Thoracic aorta (tissue), 2 donors: ENCODE data around the gene GATA3. TPM values are rescaled to one million over a fixed set of nuclear protein-coding genes. Genes with fewer than 3 reads are reported as not detected.

ENCODE experiments used
- ATAC-seq: fragments of 150-250 bp; one replicate; pipeline ENCODE4 v1.8.0; 2017; ENCODE audit warnings: low read depth; ENCODE audit not compliant: insufficient number of reproducible peaks, low FRiP score
- DNase-seq: peaks from one replicate; pipeline ENCODE4 v3.0.0-alpha.2; 2020; ENCODE audit warnings: low spot score
- H3K27ac ChIP-seq, 2 donors: fragments of 200-600 bp; sonication (generic); 1 replicate in 1 of 2; 2 replicates in 1 of 2; pipeline ENCODE4 v1.5.1; 2016; ENCODE audit warnings: mild to moderate bottlenecking in 2 of 2, moderate library complexity in 2 of 2
- H3K27me3 ChIP-seq: fragments of 200-600 bp; sonication (generic); replicated peaks from 2 replicates; pipeline ENCODE4 v1.6.0; 2016; ENCODE audit warnings: mild to moderate bottlenecking; ENCODE audit not compliant: insufficient read depth
- H3K36me3 ChIP-seq: fragments of 200-600 bp; sonication (generic); one replicate; pipeline ENCODE4 v1.5.1; 2016
- H3K4me1 ChIP-seq, 2 donors: fragments of 200-600 bp; sonication (generic); 1 replicate in 1 of 2; 2 replicates in 1 of 2; pipeline versions ENCODE4 v1.5.1 to v1.6.0; 2016; ENCODE audit warnings: low read depth in 2 of 2, mild to moderate bottlenecking in 1 of 2; ENCODE audit not compliant: control insufficient read depth in 1 of 2
- H3K4me3 ChIP-seq: fragments of 200-600 bp; sonication (generic); 2 replicates; pipeline ENCODE4 v1.5.1; 2016; ENCODE audit warnings: mild to moderate bottlenecking
- H3K9me3 ChIP-seq: fragments of 200-600 bp; sonication (generic); 2 replicates; pipeline ENCODE4 v1.5.1; 2016
- total RNA-seq, 2 donors: library from RNA; depleted of rRNA; stranded (reverse); fragments of >200 nt; gene quantifications; one replicate each; pipeline versions ENCODE4 v1.1.0 to v1.2.3, GENCODE V29; 2016
- TF ChIP-seq, protein P1 (sequence below): fragments of 200-600 bp; sonication (generic); IDR thresholded peaks from one replicate; pipeline ENCODE4 v1.5.1; 2019; ENCODE audit warnings: antibody characterized with exemption

GATA3 gene
- total RNA-seq, 2 donors from 2014 or later: not detected

DNA sequence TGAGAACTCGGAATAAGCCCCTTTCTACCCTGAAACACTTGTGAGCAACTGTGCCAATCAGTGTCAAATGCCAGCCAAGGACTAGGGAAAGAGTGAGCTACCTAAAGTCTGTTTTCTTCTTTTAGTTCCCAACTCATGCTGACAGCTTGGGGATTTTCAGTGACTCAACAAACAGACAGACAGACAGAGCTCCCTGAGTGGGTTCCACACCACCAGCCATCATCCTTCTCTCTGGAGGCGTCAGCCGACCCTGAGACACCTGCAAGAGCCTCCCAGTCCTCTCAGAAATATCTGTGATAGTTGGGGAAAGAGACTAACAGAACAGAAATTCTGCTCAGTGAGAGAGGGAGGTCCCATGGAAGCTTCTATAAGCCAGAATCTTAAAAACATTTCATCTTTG, 49.5 kb downstream of the GATA3 start:
- no peaks in the 10 kb centered on the region for H3K27me3 ChIP-seq
- H3K4me1 ChIP-seq: no peaks in the 10 kb centered on the region
- H3K4me3 ChIP-seq: no peak overlapping the region
- no peak overlapping the region for H3K27ac ChIP-seq
- TF ChIP-seq, protein P1, sequence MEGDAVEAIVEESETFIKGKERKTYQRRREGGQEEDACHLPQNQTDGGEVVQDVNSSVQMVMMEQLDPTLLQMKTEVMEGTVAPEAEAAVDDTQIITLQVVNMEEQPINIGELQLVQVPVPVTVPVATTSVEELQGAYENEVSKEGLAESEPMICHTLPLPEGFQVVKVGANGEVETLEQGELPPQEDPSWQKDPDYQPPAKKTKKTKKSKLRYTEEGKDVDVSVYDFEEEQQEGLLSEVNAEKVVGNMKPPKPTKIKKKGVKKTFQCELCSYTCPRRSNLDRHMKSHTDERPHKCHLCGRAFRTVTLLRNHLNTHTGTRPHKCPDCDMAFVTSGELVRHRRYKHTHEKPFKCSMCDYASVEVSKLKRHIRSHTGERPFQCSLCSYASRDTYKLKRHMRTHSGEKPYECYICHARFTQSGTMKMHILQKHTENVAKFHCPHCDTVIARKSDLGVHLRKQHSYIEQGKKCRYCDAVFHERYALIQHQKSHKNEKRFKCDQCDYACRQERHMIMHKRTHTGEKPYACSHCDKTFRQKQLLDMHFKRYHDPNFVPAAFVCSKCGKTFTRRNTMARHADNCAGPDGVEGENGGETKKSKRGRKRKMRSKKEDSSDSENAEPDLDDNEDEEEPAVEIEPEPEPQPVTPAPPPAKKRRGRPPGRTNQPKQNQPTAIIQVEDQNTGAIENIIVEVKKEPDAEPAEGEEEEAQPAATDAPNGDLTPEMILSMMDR: no peak
- DNase-seq (no peak), ATAC-seq (no peak)
- no peaks in the 10 kb centered on the region for H3K9me3 ChIP-seq
- H3K36me3 ChIP-seq: no peaks in the 10 kb centered on the region

DNA sequence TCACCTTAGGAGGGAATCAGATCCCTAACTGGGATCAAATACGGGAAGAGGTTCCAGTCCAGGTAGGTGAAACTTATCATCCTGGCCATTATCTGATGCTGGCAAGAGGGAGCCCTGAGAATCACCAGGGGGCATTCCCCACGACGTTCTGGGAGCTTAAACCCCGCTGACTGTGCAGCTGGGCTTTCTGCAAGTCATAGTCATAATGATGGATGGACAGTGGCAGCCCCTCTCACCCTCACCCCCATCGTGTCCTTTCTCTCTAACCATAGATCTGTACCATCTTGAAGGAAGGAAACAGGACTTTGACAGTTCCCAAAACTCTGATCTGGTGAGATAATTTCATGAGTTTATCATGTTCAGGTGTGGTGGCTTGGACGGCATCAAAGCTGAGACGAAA, 50.2 kb downstream of the GATA3 start:
- H3K27ac ChIP-seq: no peak overlapping the region
- no peaks in the 10 kb centered on the region for H3K36me3 ChIP-seq
- TF ChIP-seq, protein P1: no peak
- H3K4me3 ChIP-seq: no peak overlapping the region
- no peaks in the 10 kb centered on the region for H3K9me3 ChIP-seq
- ATAC-seq (no peak), DNase-seq (no peak)
- H3K4me1 ChIP-seq: no peaks in the 10 kb centered on the region
- no peaks in the 10 kb centered on the region for H3K27me3 ChIP-seq

DNA sequence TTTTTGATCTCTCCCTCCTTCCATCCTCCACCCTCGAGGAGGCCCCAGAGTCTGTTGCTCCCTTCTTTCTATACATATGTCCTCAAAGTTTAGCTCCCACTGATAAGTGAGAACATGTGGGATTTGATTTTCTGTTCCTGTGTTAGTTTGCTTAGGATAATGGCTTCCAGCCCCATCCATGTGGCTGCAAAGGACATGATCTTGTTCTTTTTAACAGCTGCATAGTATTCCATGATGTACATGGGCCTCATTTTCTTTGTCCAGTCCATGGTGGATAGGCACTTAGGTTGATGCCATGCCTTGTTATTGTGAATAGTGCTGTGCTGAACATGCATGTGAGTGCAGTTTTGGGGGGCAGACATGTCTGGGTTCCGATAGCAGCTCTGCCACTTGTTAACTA, 51.4 kb downstream of the GATA3 start:
- no peak for ATAC-seq
- no peaks in the 10 kb centered on the region for H3K4me1 ChIP-seq
- H3K9me3 ChIP-seq: no peaks in the 10 kb centered on the region
- no peak overlapping the region for H3K4me3 ChIP-seq
- H3K36me3 ChIP-seq: no peaks in the 10 kb centered on the region
- H3K27ac ChIP-seq: no peak overlapping the region
- no peaks in the 10 kb centered on the region for H3K27me3 ChIP-seq
- DNase-seq: no peak
- TF ChIP-seq, protein P1: no peak

DNA sequence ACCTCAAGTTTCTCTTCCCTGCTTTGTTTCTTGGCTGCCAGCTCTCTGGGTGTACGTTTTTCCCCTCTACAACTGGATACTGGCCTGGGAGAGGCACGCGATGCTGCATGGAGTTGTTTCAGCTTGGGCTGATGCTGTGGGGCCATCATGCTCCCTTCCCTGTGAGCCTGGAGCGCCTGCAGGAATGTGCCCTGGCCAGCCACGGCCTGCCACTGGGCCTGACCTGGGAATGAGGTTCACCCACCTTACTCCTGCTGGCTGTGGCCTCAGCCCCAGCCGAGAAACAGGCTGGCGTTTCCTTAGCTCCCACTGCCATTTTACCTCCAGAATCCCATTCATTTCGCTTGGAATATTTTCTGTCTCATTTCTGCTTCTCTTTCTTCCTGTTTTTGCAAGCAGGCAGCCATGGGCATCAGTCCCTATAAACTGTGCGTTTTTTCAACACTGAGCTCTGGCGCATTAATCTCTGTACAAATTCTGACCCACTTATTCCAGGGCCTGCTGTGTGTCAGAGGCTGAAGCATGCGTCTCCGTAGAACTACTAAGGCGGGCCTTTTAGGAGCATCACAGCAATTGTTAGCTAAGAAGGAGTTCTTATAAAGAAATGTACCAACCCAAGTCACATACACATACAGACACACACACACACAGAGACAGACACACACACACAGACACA, 57.9 kb downstream of the GATA3 start:
- Histone ChIP-seq H3K4me3 (no peak overlapping the region), H3K9me3 (no peaks in the 10 kb centered on the region), H3K27me3 (no peaks in the 10 kb centered on the region), H3K27ac (no peak overlapping the region), H3K36me3 (no peaks in the 10 kb centered on the region), H3K4me1 (no peaks in the 10 kb centered on the region)
- TF ChIP-seq, protein P1: no peak
- DNase-seq (no peak), ATAC-seq (no peak)

DNA sequence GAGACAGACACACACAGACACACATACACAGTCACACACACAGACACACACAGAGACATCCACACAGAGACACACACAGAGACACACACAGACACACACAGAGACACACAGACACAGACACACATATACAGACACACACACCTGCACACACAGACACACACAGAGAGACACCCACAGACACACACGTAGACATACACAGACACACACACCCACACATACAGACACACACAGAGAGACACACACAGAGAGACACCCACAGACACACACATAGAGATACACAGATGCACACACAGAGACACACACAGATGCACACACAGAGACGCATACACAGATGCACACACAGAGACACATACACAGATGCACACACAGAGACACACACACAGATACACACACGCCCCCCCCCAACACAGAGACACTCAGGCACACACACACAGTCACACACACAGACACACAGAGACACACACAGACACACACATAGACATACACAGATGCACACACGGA, 58.5 kb downstream of the GATA3 start:
- Histone ChIP-seq H3K27me3 (no peaks in the 10 kb centered on the region), H3K4me3 (no peak overlapping the region), H3K36me3 (no peaks in the 10 kb centered on the region), H3K4me1 (no peaks in the 10 kb centered on the region), H3K9me3 (no peaks in the 10 kb centered on the region), H3K27ac (no peak overlapping the region)
- no peak for ATAC-seq
- TF ChIP-seq, protein P1: no peak
- DNase-seq: no peak
